Gastrocnemius medialis (tissue), 4 donors: ENCODE data around the gene TMEM121. TPM values are rescaled to one million over a fixed set of nuclear protein-coding genes. Genes with fewer than 3 reads are reported as not detected.
A peak's percentile ranks its signal among the peaks of the same experiment; 100 is the strongest.

Experiments used
- ATAC-seq, 2 donors: fragments of 150-250 bp; one replicate each; pipeline ENCODE4 v1.9.1; 2016
- DNase-seq, 2 donors: peaks; one replicate each; pipeline ENCODE4 v3.0.0-alpha.2; 2019
- H3K27ac ChIP-seq, 4 donors: fragments of 200-600 bp; sonication (generic); 1 replicate in 1 of 4; 2 replicates in 3 of 4; pipeline ENCODE4 v1.5.1; 2016 to 2018; ENCODE audit warnings: mild to moderate bottlenecking in 2 of 4, moderate library complexity in 1 of 4
- H3K27me3 ChIP-seq, 3 donors: fragments of 200-600 bp; sonication (generic) in 2 of 3; 1 replicate in 1 of 3; 2 replicates in 2 of 3; pipeline versions ENCODE4 v1.5.1 to v1.6.0; 2016 to 2019; ENCODE audit warnings: mild to moderate bottlenecking in 1 of 3, moderate library complexity in 1 of 3
- H3K36me3 ChIP-seq, 2 donors: fragments of 200-600 bp; sonication (generic) in 1 of 2; one replicate each; pipeline ENCODE4 v1.5.1; 2017 to 2018
- H3K4me1 ChIP-seq, 2 donors: fragments of 200-600 bp; sonication (generic) in 1 of 2; one replicate each; pipeline ENCODE4 v1.5.1; 2016 to 2017; ENCODE audit warnings: mild to moderate bottlenecking in 2 of 2
- H3K4me3 ChIP-seq, 4 donors: fragments of 200-600 bp; sonication (generic) in 3 of 4; 1 replicate in 1 of 4; 2 replicates in 3 of 4; pipeline ENCODE4 v1.5.1; 2016 to 2019; ENCODE audit warnings: mild to moderate bottlenecking in 2 of 4
- H3K9me3 ChIP-seq, 3 donors: fragments of 200-600 bp; sonication (generic) in 2 of 3; 1 replicate in 1 of 3; 2 replicates in 2 of 3; pipeline ENCODE4 v1.5.1; 2016 to 2019
- CTCF ChIP-seq, 5 experiments: fragments of 450-650 bp in 3 of 5; fragments of 200-600 bp in 2 of 5; sonication (generic) in 2 of 5; IDR thresholded peaks in 4 of 5; conservative IDR thresholded peaks in 1 of 5; 1 replicate in 4 of 5; 2 replicates in 1 of 5; pipeline ENCODE4 v1.5.1; 2016 to 2019; ENCODE audit warnings: antibody characterized with exemption in 5 of 5, mild to moderate bottlenecking in 3 of 5, moderate library complexity in 3 of 5
- POLR2A ChIP-seq, 2 donors: fragments of 450-650 bp; IDR thresholded peaks; one replicate each; pipeline ENCODE4 v1.6.1; 2017; ENCODE audit warnings: antibody characterized with exemption in 2 of 2, mild to moderate bottlenecking in 2 of 2, moderate library complexity in 2 of 2
- in situ Hi-C, 4 donors: fragments of 200-750 bp; cut with MboI; loops; one replicate each; pipeline versions ENCODE4 v1.15.0 to v1.8.0; 2017; ENCODE audit warnings: low sequenced_read_pairs in 4 of 4
- intact Hi-C: fragments of 100-400 bp; cut with DNase I; formaldehyde crosslinking; loops from one replicate; pipeline ENCODE4 v1.15.1; 2023; ENCODE audit warnings: low total_unique reads
- total RNA-seq, 4 donors: library from RNA; depleted of rRNA; stranded (reverse); fragments of >200 nt; gene quantifications; one replicate each; pipeline versions ENCODE4 v1.1.0 to v1.2.3, GENCODE V29; 2016

TMEM121 gene
- 1 to 10 TPM in 2 of 4 donors, not detected in 2; 1.1 to 1.2 TPM for total RNA-seq

DNA sequence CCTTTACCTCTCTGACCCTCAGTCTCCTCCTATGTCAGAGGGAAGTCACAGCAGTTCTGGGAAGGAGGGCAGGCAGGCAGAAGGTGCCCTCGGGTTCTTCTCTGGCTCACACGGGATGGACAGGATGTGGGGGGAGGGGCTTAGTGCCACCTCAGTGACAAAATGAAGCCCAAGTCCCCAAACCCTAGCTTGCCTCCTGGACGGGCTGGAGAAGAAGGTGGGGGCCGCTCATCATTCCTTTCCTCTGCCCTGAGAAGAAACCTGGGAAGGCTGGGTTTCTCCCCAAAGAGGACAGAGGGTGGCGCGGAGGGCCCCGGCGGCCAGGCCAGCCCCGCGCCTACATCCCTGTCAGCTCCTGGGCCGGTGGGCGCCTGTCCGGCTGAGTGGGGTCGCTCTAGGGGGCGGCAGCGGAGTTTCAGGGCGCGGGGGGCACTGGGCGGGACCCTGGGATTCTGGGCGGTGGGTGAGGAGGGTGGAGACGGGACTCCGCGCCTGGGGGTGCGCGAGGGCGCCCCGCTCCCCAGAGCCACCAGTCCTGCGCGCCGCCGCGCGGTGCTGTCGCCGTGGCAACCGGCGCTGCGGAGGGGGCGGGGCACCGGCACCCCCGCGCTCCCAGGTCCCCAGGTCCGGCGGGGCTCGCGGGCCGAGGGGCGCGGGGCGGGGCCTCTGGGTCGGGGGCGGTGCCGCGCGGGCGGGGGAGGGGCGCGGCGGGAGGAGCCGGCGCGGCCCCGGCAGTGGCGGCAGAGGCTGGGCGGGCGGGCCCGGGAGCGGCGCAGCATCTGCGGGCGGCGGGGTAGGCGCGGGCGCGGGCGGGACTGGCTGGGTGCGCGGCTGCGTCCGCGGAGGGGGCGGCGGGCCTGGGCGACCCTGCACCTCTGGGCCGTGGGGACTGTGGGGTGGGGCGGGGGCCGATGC lies at the start of gene TMEM121:
TMEM121 (plus strand) TSS at position 723 of the 915 bp plus-strand sequence. CDS start 2,252 bp downstream, outside the sequence.
- H3K4me1 ChIP-seq, result peaks cover 11 to 24% of the 10 kb centered on the region in 2 donors
- peak within 1 kb of the TSS; percentile 54 to 86 (median 67) for H3K4me3 ChIP-seq
- H3K27me3 ChIP-seq, result peaks cover 24 to 37% (median 36%) of the 10 kb centered on the region in 3 donors
- no peak within 1 kb of the TSS for H3K27ac ChIP-seq
- ATAC-seq, result no peak
- intact Hi-C loops (no loop called here), in situ Hi-C loops (no loop called here)
- H3K9me3 ChIP-seq, result no peaks in the 10 kb centered on the region
- no peak for DNase-seq
- TF ChIP-seq CTCF (IDR thresholded peaks at IDR 0.05 in 4 of 5, conservative IDR thresholded peaks at IDR 0.05 in 1 of 5), result no peak
- TF ChIP-seq POLR2A (IDR thresholded peaks at IDR 0.05), result no peak
- H3K36me3 ChIP-seq, result no peaks in the 10 kb centered on the region

DNA sequence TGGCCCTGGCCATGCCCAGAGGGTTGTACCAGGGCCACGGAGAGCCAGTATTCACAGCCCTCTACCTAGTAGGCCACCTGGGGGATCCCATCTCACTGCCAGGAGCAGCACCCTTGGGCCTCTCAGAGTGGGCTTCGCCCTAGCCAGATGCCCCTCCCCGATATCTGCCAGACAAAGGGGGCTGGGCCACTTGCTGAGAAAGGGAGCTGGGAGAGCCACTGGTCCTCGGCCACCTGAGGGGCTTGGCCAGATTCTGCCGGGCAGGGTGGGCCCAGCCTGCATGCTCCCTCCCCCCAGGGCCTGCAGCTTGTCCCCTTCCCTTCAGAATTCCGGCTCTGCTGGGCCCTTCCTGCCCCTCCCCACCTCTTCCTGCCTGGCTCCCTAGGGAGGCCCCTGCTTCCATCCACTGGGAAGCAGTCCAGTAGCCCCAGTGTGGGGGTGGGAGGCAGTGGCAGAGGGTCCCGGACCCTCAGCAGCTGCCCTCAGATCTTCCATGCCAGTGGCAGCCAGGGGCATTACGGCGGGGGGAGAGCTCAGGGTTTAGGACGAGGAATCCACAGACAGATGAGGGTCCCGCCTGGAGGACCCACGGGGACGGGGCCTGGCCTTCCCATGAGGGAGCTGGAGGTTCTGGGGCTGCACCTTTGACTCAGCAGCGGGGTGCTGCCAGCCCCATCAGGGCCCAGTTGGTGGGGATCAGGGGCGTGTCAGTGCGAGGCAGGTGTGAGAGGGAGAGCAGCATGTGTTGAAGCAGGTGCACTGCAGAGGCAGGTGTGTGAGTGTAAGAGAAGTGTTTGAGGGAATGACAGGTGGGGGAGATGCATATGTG lies 49.3 kb upstream of the TMEM121 start:
- DNase-seq, result no peak
- intact Hi-C loops (no loop called here), in situ Hi-C loops (loop anchor here in 1 of 4 donors (25.0 kb wide), 1 partner anchor 115 kb away; no protein-coding TSS in a partner anchor)
- Histone ChIP-seq H3K36me3 (no peaks in the 10 kb centered on the region), H3K27ac (peak overlapping the region; percentile 73 to 84 (median 76)), H3K4me3 (peak overlapping the region; percentile 48 to 71 (median 56)), H3K4me1 (peaks cover 31 to 59% of the 10 kb centered on the region in 2 donors), H3K27me3 (peaks cover 0 to 4% (median under 1%) of the 10 kb centered on the region in 3 donors), H3K9me3 (no peaks in the 10 kb centered on the region)
- TF ChIP-seq POLR2A (IDR thresholded peaks at IDR 0.05), result no peak
- no peak for TF ChIP-seq CTCF (IDR thresholded peaks at IDR 0.05 in 4 of 5, conservative IDR thresholded peaks at IDR 0.05 in 1 of 5)
- no peak for ATAC-seq

GRCh38 chr14:105477660-105478397 lies 48.6 kb upstream of the TMEM121 start:
- H3K27me3 ChIP-seq, result peaks cover 0 to 7% (median 4%) of the 10 kb centered on the region in 3 donors
- intact Hi-C loops, result no loop called here
- no peaks in the 10 kb centered on the region for H3K36me3 ChIP-seq
- DNase-seq (no peak), ATAC-seq (no peak)
- in situ Hi-C loops, result loop anchor here in 1 of 4 donors (25.0 kb wide), 1 partner anchor 116 kb away; no protein-coding TSS in a partner anchor
- H3K9me3 ChIP-seq, result no peaks in the 10 kb centered on the region
- H3K4me3 ChIP-seq, result peak overlapping the region in 1 of 4 donors; percentile 60
- peaks cover 31 to 59% of the 10 kb centered on the region in 2 donors for H3K4me1 ChIP-seq
- peak overlapping the region in 2 of 4 donors; percentile 76 to 84 for H3K27ac ChIP-seq
- TF ChIP-seq POLR2A (IDR thresholded peaks at IDR 0.05) (no peak), CTCF (IDR thresholded peaks at IDR 0.05 in 4 of 5, conservative IDR thresholded peaks at IDR 0.05 in 1 of 5) (no peak)
